ENCODE measurements around the gene DMRT3.

DNA sequence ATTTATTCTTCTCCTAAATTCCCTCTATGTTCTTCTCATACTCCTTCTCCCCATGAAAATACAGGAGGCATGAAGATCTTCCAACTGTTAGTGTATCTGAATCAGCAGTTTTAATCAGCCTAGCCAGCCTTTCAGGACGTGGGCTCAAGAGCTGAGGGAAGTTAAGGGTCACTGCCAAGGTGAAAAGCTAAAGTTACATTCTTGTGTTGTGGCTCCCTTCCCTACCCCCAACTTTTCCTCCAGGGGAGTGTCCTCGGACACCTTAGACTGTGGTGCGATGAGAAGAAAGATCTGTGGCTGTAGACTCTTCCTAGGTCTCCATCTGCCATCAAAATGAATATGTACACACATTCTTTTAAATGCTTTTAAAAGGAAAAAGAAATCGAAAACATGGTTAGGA is 4.2 kb downstream of the DMRT3 start:
- TF ChIP-seq, protein P1, sequence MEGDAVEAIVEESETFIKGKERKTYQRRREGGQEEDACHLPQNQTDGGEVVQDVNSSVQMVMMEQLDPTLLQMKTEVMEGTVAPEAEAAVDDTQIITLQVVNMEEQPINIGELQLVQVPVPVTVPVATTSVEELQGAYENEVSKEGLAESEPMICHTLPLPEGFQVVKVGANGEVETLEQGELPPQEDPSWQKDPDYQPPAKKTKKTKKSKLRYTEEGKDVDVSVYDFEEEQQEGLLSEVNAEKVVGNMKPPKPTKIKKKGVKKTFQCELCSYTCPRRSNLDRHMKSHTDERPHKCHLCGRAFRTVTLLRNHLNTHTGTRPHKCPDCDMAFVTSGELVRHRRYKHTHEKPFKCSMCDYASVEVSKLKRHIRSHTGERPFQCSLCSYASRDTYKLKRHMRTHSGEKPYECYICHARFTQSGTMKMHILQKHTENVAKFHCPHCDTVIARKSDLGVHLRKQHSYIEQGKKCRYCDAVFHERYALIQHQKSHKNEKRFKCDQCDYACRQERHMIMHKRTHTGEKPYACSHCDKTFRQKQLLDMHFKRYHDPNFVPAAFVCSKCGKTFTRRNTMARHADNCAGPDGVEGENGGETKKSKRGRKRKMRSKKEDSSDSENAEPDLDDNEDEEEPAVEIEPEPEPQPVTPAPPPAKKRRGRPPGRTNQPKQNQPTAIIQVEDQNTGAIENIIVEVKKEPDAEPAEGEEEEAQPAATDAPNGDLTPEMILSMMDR (IDR thresholded peaks at IDR 0.05): no peak
- no peak for TF ChIP-seq POLR2A (IDR thresholded peaks at IDR 0.05)

Measured in heart left ventricle (tissue), 13 donors.